OCI-LY7 (cell line): ENCODE results near the gene KRTAP3-3. TPM values are rescaled to one million over a fixed set of nuclear protein-coding genes. Genes with fewer than 3 reads are reported as not detected.

Experiments used
- BruUV-seq: library from RNA; stranded (reverse); fragments of 400-500 nt; replicated peaks from 2 replicates; lab custom pipeline; 2021; lab: Mats Ljungman, UMichigan
- CTCF ChIA-PET: fragments of 300-600 bp; sonication (Branson Sonifier 250); formaldehyde crosslinking; loops from one replicate; lab custom pipeline; 2022; ENCODE audit warnings: antibody characterized with exemption; ENCODE audit not compliant: unreplicated experiment; lab: Charles Lee
- POLR2A ChIA-PET: fragments of 300-600 bp; sonication (Branson Sonifier 250); formaldehyde crosslinking; loops from one replicate; lab custom pipeline; 2022; ENCODE audit warnings: antibody characterized with exemption; lab: Charles Lee
- DNase-seq: peaks from one replicate; pipeline ENCODE4 v3.0.0-alpha.2; 2015; ENCODE audit warnings: low spot score
- H2AFZ ChIP-seq: fragments of 200-600 bp; sonication (generic), shearing (Covaris generic); 2 replicates; pipeline ENCODE4 v1.6.1; 2014; ENCODE audit warnings: mild to moderate bottlenecking, antibody characterized with exemption, low read length, moderate library complexity
- H3K27ac ChIP-seq: fragments of 200-600 bp; sonication (generic); 2 replicates; pipeline ENCODE4 v1.5.1; 2014; ENCODE audit warnings: mixed run types, low read depth, mild to moderate bottlenecking, moderate library complexity, low read length, inconsistent platforms; ENCODE audit not compliant: poor library complexity, severe bottlenecking
- H3K36me3 ChIP-seq: fragments of 200-600 bp; sonication (generic); 2 replicates; pipeline ENCODE4 v1.6.1; 2014; ENCODE audit warnings: mild to moderate bottlenecking, antibody characterized with exemption, low read length, moderate library complexity, mixed read lengths; ENCODE audit not compliant: insufficient read depth
- H3K4me1 ChIP-seq: fragments of 200-600 bp; sonication (generic); 2 replicates; pipeline ENCODE4 v1.5.1; 2014; ENCODE audit warnings: mild to moderate bottlenecking, low read length; ENCODE audit not compliant: insufficient read depth, poor library complexity, severe bottlenecking
- H3K4me2 ChIP-seq: fragments of 200-600 bp; sonication (generic); 2 replicates; pipeline ENCODE4 v1.6.1; 2014; ENCODE audit warnings: mild to moderate bottlenecking, low read length
- H3K4me3 ChIP-seq: fragments of 200-600 bp; sonication (generic); 2 replicates; pipeline ENCODE4 v1.5.1; 2014; ENCODE audit warnings: mild to moderate bottlenecking, low read depth, low read length; ENCODE audit not compliant: poor library complexity, severe bottlenecking
- H3K79me2 ChIP-seq: fragments of 200-600 bp; sonication (generic); 2 replicates; pipeline ENCODE4 v1.6.1; 2016; ENCODE audit warnings: low read depth, mild to moderate bottlenecking, low read length, moderate library complexity, mixed read lengths; ENCODE audit not compliant: insufficient read depth
- H3K9me2 ChIP-seq: fragments of 200-600 bp; sonication (generic); 2 replicates; pipeline ENCODE4 v1.6.1; 2016; ENCODE audit warnings: mild to moderate bottlenecking, low read length, mixed read lengths; ENCODE audit not compliant: insufficient read depth
- H3K9me3 ChIP-seq: fragments of 200-600 bp; sonication (generic); 2 replicates; pipeline ENCODE4 v1.6.1; 2014; ENCODE audit warnings: mild to moderate bottlenecking, mixed run types, low read length, mixed read lengths
- H4K20me1 ChIP-seq: fragments of 200-600 bp; sonication (generic); 2 replicates; pipeline ENCODE4 v1.6.1; 2014; ENCODE audit warnings: mild to moderate bottlenecking, antibody characterized with exemption, low read length, moderate library complexity, mixed read lengths; ENCODE audit not compliant: insufficient read depth
- CTCF ChIP-seq: fragments of 200-600 bp; sonication (generic); conservative IDR thresholded peaks from 2 replicates; pipeline ENCODE4 v1.5.1; 2014; ENCODE audit warnings: mild to moderate bottlenecking, antibody characterized with exemption, low read length, moderate library complexity, mixed read lengths
- EZH2phosphoT487 ChIP-seq: fragments of 200-600 bp; sonication (generic); IDR thresholded peaks from 2 replicates; pipeline ENCODE4 v1.6.1; 2018; ENCODE audit warnings: low read depth, borderline replicate concordance, mild to moderate bottlenecking, mixed run types, antibody characterized with exemption, low read length, moderate library complexity, mixed read lengths
- intact Hi-C: fragments of 100-400 bp; cut with micrococcal nuclease; formaldehyde crosslinking; loops from one replicate; pipeline ENCODE4 v1.10.0; 2022; ENCODE audit not compliant: unreplicated experiment
- total RNA-seq, 2 experiments: library from RNA; depleted of rRNA in 1 of 2; stranded (reverse); fragments of >200 nt in 1 of 2; shearing (Covaris generic) in 1 of 2; gene quantifications; 2 replicates each; pipeline ENCODE4 v1.2.3, GENCODE V29; 2014 to 2022

KRTAP3-3 gene
- total RNA-seq, 2 experiments from 2014 or later = not detected

- no peaks in the 10 kb centered on the region for H3K36me3 ChIP-seq
- no peak overlapping the region for H3K4me3 ChIP-seq
- DNase-seq = no peak
- no peaks in the 10 kb centered on the region for H3K9me2 ChIP-seq
- H3K9me3 ChIP-seq = no peaks in the 10 kb centered on the region
- H3K4me2 ChIP-seq = no peak overlapping the region
- H3K79me2 ChIP-seq = no peaks in the 10 kb centered on the region
- H4K20me1 ChIP-seq = no peaks in the 10 kb centered on the region
- intact Hi-C loops = no loop called here
- no peak for TF ChIP-seq EZH2phosphoT487
- no peak for TF ChIP-seq CTCF
- no peak overlapping the region for H2AFZ ChIP-seq
- no peak overlapping the region for H3K27ac ChIP-seq
- no TSS peak for BruUV-seq
- ChIA-PET CTCF (no interaction called here), POLR2A (interaction anchor here (0.7 kb wide), 1 partner anchor 100 kb away, joined by 3 read pairs; no protein-coding TSS in a partner anchor)
- H3K4me1 ChIP-seq = no peaks in the 10 kb centered on the region
These were observed 37.3 kb downstream of the KRTAP3-3 start for GRCh38 chr17:40956401-40957254.

- no peaks in the 10 kb centered on the region for H3K9me3 ChIP-seq
- no peak overlapping the region for H3K4me3 ChIP-seq
- H4K20me1 ChIP-seq = no peaks in the 10 kb centered on the region
- no peaks in the 10 kb centered on the region for H3K79me2 ChIP-seq
- DNase-seq = no peak
- TF ChIP-seq CTCF (no peak), EZH2phosphoT487 (no peak)
- no peak overlapping the region for H2AFZ ChIP-seq
- no peaks in the 10 kb centered on the region for H3K4me1 ChIP-seq
- no peaks in the 10 kb centered on the region for H3K9me2 ChIP-seq
- H3K27ac ChIP-seq = no peak overlapping the region
- intact Hi-C loops = no loop called here
- ChIA-PET CTCF (no interaction called here), POLR2A (interaction anchor here (0.6 to 0.7 kb wide), 3 partner anchors 17 to 669 kb away, joined by 3 to 9 read pairs (median 3); no protein-coding TSS in a partner anchor)
- BruUV-seq = no TSS peak
- no peaks in the 10 kb centered on the region for H3K36me3 ChIP-seq
- no peak overlapping the region for H3K4me2 ChIP-seq
These were observed 40.1 kb downstream of the KRTAP3-3 start for GRCh38 chr17:40953881-40954280.

- TF ChIP-seq CTCF (no peak), EZH2phosphoT487 (no peak)
- BruUV-seq = no TSS peak
- Histone ChIP-seq H3K4me3 (no peak overlapping the region), H3K9me3 (no peaks in the 10 kb centered on the region), H3K4me2 (no peak overlapping the region), H2AFZ (no peak overlapping the region), H3K4me1 (no peaks in the 10 kb centered on the region), H3K27ac (no peak overlapping the region), H3K36me3 (no peaks in the 10 kb centered on the region), H4K20me1 (no peaks in the 10 kb centered on the region), H3K9me2 (no peaks in the 10 kb centered on the region), H3K79me2 (no peaks in the 10 kb centered on the region)
- CTCF ChIA-PET = no interaction called here
- intact Hi-C loops = no loop called here
- DNase-seq = no peak
- POLR2A ChIA-PET = no interaction called here
These were observed 41.3 kb downstream of the KRTAP3-3 start for GRCh38 chr17:40952661-40953060.
